SK-N-SH (cell line): ENCODE measurements around the gene KCNA5.

ENCODE experiments used
- CTCF ChIP-seq: fragments of 200-600 bp; sonication (generic); IDR thresholded peaks from 2 replicates; pipeline ENCODE4 v1.6.1; 2017; ENCODE audit warnings: antibody characterized with exemption, mild to moderate bottlenecking, moderate library complexity
- EP300 ChIP-seq, 2 experiments: IDR thresholded peaks; 2 replicates each; pipeline versions ENCODE4 v1.4.0 to v1.6.1; 2012; ENCODE audit warnings: borderline replicate concordance in 1 of 2, low read depth in 1 of 2, low read length in 1 of 2
- FOXJ3 ChIP-seq: sonication (generic); formaldehyde crosslinking; IDR thresholded peaks from 2 replicates; pipeline ENCODE4 v1.5.1; 2020; ENCODE audit warnings: mild to moderate bottlenecking, missing genetic modification reagents
- TF ChIP-seq, protein P1 (sequence below): IDR thresholded peaks from 2 replicates; pipeline ENCODE4 v1.6.1; 2012; ENCODE audit warnings: mild to moderate bottlenecking, low read depth, low read length, moderate library complexity

GRCh38 chr12:5070090-5070489 is 26.4 kb downstream of the KCNA5 start:
- TF ChIP-seq, protein P1, sequence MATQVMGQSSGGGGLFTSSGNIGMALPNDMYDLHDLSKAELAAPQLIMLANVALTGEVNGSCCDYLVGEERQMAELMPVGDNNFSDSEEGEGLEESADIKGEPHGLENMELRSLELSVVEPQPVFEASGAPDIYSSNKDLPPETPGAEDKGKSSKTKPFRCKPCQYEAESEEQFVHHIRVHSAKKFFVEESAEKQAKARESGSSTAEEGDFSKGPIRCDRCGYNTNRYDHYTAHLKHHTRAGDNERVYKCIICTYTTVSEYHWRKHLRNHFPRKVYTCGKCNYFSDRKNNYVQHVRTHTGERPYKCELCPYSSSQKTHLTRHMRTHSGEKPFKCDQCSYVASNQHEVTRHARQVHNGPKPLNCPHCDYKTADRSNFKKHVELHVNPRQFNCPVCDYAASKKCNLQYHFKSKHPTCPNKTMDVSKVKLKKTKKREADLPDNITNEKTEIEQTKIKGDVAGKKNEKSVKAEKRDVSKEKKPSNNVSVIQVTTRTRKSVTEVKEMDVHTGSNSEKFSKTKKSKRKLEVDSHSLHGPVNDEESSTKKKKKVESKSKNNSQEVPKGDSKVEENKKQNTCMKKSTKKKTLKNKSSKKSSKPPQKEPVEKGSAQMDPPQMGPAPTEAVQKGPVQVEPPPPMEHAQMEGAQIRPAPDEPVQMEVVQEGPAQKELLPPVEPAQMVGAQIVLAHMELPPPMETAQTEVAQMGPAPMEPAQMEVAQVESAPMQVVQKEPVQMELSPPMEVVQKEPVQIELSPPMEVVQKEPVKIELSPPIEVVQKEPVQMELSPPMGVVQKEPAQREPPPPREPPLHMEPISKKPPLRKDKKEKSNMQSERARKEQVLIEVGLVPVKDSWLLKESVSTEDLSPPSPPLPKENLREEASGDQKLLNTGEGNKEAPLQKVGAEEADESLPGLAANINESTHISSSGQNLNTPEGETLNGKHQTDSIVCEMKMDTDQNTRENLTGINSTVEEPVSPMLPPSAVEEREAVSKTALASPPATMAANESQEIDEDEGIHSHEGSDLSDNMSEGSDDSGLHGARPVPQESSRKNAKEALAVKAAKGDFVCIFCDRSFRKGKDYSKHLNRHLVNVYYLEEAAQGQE = no peak
- TF ChIP-seq FOXJ3 (no peak), EP300 (IDR thresholded peaks at IDR 0.05; ENCODE audit: borderline replicate concordance in 1 of 2, low read depth in 1 of 2, low read length in 1 of 2) (no peak), CTCF (no peak)
